Measurements from ENCODE around the gene ARHGEF38.
"Not testable (repeated sequence)": the region's sequence is repeated elsewhere in the genome, so short reads cannot be mapped to it uniquely, and the experiment has no call there.

Gene ARHGEF38

DNA sequence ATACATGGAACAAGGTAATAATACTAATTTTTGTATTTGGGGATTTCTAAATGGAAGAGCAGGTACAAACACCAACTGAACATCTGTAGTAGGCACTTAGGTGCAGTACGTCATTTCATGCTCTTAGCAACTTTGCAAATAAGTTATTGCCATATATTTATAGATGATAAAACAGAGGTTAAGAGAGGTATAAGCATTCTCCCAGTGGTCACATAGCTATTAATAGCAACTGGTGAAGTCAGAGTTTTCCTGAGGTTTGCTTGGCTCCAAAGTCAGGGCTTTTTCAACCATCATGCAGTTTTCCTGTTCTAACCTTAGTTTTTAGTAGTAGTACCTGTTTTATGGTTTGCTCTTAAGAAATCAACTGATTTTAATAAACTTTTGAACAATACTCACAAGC, 10.9 kb downstream of the ARHGEF38 start:
- DNase-seq = no peak

DNA sequence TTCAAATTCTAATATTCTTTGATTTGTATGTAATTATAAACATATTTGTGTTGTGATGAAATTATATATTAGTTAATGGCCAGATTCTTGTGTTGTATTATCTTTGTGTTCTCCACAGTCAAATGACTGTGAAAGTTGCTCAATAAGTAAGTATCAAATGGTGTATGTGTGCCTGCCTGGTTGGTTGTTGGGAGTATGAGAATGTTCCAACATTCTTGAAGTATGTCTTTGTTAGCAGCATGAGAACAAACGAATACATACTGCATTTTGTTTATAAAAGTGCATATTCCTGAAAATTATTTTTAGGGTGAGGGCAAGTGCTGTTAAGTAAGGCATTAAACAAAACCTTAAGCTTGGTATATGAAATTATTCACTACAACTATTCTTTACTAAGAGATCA, 16.2 kb downstream of the ARHGEF38 start:
- DNase-seq = no peak

DNA sequence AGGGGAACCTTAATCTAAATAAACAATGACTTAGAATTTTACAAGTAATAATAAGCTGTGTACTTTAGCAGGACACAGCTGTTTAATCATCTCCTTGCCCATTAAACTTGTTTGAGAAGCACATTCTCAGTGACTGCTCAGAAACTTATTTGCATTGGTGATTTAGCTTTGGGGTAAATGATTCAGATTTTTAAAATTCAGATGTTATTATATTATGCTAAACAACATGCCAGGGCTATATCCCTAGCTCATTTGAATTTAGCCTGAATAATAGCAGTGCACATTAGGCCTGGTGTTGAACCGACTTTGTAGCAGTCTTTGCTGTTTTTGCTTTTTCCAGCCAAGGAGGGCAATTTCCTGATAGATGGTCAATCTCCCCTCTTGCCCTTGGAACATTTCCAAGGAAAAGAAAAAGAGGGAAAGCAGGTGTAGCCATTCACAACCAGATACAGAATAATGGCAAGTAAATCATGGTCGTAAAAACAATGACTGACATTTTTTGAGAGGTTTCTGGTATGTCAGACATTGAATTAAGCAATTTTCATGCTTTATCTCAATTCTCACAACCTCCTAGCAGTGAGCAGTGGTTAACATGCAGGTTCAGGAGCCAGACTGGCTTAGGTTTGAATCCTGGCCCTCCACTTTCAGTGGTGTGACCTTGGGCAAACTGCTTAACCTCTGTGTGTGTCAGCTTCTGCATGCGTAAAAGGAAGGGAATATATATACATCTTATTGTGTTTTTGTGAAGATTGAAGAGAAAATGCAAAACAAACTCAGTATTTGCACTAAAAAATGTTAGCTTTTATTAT, 16.8 kb downstream of the ARHGEF38 start:
- DNase-seq = no peak

DNA sequence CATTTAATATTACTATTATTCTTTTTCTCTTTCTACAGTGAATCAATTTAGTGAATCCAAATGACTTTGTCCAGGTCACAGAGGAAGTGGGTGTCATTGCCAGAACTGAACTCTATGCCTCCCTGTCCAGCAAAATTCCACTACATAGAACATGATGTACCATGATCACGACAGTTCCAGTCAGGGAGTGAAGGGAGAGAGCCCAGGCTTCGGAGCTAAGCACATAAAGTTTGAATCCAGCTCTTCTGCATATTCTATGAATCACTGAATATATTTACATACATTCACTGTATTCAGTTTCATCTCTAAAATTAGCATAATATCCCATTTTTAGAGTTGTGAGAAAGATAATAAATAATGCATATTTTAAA, 17.4 kb downstream of the ARHGEF38 start:
- no peak for DNase-seq

DNA sequence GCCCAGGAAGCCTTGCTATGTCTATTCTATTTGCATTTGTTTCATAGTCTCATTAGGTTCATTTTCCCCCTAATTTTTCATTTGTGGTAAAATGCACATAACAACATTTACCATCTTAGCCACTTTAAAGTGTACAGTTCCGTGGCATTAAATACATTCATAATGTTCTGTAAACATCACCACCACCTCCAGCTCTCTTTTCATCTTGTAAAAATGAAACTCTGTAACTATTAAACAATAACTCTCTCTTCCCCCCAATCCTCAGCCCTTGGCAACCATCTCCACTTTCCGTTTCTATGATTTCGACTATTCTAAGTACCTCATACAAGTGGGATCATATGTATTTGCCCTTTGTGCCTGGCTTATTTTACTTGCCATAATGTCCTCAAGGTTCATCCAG, 19.9 kb downstream of the ARHGEF38 start:
- no peak for DNase-seq

DNA sequence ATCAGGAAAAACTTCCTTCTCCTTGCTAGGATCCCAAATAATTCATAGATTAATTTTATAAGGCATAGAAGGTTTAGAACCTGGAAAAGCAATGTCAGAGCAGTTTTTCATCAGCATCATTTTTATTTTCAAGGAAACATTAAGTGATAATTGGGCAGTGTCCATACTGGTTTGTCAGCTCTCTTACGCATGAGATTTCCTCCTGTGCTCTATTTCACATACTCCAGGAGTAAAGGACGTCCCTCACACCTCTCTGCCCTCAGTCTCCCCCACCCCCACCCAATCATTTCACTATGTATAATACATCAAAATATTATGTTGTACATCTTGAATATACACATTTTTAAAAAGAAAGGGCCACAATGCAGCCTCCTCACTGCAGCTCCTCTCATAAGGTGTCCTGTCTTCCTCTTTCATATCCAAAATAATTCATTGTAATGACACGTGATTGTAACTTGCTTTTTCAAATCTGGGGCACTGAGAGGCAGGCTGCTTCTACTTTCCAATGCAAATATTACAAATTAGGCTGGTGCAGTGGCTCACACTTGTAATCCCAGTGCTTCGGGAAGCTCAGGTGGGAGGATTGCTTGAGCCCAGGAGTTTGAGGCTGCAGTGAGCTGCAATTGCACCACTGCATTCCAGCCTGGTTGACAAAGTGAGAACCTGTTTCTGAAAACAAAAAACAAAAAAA, 34.4 kb downstream of the ARHGEF38 start:
- no peak for DNase-seq

DNA sequence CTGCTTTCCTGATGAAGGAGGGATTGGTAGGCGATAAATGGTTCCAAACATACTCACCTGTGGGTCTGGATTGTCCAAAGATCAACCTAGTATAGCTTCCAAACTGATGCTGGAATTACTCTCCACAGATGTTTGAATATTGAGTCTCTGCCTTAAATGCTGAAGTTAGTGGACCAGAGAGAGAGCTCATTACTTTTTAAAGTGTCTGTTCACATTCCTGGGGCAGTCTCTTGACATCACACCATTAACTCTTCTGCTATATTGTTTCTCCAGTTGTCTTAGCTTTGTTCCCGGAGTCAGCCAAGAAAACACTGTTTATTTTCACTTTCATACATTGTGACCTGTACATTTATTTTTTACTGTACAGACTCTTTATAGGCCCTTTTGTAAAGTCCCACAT, 35.4 kb downstream of the ARHGEF38 start:
- no peak for DNase-seq

DNA sequence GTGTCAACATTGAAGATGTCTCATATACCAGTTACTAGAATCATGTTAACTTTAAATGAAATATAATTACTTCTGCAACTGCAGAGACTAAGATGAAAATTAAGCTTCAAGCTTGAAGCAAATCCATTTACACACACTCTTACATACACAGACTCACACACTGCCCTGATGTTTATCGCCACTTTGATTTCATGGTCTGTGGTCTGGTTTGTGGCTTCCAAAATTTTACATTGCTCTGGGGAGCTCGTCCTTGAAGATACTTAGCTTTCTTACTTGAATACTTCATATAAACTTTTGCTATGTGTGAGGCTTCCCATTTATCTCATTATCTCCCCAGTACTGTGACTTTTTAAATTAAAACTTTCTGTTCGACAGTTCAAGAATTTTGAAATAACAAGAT, 35.8 kb downstream of the ARHGEF38 start:
- DNase-seq = no peak

DNA sequence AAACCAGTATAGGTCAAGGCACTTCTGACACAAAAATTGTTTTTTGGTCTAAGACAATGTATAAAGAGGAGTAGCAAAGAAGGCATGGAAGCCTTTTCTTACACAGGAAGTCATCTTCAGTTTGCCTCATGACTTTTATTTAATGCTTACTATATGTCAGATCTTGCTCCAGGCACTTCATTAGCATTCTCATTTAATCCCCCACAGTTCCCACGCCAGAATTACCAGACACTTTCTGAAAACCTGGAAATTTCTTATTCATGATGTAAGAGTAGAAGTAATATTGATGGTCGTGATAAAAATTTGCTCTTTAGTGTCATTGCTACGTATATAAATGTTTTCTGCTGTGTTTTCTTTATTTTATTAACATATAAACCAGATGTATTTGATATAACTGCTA, 39.2 kb downstream of the ARHGEF38 start:
- DNase-seq = no peak

DNA sequence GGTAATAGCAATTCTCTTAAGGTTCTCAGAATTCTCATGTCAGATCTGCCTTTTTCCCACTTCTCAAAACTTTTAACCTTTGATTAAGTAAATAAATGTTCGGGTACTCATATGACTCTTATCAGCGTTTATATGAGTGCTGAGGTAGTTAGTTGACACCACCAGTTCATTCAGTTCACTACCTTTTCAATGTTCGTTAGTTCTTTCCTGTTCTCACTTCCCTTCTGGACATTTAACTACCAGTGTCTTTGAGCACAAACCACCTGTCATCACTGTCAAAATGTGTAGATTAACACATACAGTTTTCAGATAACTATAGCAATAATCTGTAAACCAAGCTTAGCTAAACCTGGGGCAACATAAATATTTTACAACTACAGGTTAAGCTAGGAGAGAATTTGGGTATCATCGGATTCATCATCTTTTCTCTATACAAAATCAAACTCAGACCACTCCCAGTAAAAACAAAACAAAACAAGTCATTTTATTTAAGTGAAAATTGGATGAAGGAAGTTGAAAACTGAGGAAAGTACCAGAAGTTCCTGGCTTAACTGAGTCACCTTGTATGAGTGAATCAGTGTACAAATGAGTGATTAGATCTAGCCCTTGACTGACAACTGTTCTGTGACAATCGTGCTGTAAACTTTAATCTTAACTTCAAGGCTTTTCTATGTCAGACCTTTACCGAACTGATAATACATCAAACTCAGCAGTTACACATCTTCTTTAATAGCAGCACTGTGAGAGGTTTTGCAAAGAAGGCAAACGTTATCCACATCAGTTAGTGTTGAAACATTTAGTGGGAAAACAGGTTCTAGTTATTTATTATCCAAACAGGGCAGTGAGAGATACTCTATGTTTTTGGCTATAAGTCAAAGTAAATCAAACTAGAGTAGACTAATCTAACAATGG, 41.9 kb downstream of the ARHGEF38 start:
- no peak for DNase-seq

DNA sequence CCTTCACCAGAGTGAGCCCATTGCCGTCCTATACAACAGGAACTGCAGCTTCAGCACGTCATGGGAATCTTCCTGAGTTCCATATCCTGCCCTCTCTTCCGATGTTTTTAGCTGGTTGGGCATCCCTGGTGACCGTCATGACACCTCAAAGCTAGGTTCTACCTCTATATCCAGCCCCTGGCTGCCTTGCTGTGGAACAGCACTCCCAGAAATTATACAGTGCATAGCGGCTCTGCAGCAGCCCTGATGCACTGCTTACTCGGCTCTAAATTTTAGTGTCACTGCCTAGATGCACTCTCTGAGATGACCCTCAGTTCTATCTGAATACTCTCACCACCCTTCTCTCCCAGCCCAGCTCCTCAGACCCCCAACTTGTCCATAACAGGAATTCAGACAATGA, 44.3 kb downstream of the ARHGEF38 start:
- no peak for DNase-seq

DNA sequence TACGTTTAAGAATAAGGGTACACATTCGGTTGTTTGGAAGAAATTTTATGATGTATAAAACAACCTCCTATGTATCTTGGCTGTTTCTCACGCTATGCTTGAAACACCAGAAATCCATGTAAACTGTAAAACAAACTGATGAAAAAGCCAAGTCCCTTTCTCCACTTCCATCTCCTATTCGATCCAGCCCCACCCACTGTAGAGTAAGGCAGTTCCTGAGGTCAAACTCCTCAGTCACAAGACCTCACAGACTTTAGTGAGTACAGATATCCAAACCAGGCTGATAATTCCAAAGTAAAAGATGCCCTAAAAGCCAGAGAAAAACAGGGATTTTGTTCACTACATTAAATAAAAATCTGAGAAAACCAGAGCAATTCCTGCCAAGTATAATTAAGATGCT, 45.6 kb downstream of the ARHGEF38 start:
- DNase-seq = no peak

DNA sequence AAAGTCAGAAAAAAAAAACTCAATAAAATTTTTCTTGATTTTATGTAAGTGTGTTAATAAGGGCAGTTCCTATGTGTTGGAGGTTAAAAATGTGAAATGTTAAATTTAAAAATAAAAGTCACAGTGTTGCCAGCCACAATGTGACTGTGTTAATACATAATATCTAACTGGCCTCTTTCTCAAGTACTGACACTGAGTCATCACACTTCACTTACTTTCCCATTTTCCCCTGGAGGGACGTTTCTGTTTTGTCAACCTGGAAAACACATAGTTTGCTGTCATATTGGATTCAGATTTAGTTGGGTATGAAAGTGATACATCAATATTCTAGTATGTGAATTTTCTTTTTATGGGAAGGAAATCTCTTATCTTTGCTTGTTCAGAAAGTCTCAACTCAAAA, 46.4 kb downstream of the ARHGEF38 start:
- no peak for DNase-seq

DNA sequence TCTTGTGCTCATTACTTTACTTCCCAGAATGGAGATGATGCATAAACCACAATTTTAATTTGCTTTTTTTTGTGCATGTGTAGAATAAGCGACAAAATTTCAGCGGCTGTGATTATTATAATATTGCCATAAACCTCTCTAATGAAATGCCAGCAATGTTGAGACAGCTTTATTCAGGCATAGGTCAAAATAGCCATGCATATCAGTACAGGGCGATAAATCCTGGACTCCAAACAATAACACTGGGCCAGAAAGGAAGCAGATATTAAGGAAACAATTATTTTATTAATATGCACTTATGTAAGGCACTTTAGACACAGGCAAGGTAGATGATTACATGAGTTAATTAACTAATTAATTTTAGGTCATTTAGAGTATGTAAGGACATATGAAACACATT, 47.1 kb downstream of the ARHGEF38 start:
- DNase-seq = no peak

DNA sequence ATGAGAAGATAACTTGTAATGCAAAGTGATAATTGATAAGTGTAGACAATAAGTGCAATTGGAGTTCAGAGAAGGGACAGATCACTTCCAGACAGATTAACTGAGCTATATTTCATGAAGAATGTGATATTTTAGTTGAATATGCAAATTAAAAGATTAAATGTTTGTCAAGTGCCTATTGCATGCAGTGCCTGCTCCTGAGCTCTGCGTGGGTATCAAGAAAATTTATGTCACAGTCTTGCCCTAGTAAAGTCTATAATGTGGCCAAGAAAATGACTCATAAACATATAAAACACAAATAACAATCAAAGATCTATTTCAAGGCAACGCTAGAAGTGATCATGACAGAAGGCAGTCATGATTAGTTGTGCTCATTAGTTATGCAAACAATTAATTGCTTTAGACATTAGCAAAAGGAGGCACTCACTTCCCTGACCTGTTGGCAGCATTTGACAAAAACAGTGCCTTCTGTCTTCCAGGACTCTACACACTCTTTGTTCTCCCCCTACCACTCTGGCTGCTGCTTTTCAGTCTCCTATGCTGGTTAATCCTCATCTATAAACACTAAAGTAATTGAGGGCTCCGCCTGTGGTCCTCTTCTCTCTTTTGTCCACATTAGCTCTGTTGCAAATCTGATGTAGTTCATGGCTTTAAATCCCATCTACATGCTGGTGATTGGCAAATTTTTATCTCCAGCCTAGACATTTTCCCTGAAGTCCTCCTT, 47.7 kb downstream of the ARHGEF38 start:
- DNase-seq = no peak

DNA sequence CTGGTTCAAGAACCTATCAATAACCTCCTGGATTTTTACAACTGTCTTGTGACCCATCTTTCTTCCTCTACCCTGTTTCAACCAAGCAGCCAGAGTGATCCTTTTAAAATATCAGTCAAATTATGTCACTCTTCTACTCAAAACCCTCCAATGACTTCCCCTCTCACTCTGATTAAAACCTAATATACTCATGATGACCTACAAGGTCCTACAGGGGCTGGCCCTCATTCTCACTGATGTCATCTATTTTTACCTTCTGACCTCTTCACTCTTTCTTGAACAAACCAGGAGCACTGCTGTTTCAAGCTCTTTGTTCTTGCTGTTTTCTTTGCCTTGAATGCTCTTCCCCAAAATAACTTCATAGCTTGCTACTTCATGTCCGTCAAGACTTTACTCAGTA, 48.5 kb downstream of the ARHGEF38 start:
- DNase-seq = no peak

DNA sequence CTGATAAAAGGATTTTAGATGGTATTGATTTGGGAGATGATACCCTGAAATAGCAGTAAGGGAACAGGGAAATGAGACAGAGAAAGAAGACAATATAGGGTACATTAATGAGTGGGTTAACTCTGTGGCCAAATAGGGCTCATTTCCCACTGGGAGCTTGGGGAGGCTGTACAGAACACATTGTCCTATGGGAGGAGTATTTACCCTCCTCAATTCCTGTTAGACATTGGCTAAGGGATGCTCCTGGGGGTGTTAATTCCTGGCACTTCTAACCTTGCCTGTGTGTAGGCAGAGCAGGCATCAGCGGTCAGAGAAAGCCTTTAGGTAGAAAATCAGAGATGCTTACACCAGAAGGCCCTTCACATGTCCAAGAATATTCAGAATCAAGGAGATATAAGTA, 49.0 kb downstream of the ARHGEF38 start:
- no peak for DNase-seq

DNA sequence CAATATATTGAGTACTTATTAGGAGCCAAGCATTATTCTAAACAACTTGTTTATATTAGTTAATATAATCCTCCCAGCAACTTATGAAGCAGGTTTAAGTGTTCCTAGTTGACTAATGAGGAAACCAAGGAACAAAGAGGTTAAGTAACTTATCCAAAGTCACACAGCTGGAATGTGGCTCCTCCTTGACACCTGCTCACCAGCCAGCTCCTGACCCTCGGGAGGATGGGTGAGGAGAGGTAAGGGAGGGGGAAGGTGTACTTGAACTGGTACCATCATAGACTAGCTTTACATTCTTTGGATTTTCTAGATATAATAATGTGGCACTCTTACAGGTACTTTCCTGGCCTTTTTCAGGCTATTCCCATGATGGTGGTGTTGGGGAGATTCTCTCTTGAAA, 50.7 kb downstream of the ARHGEF38 start:
- no peak for DNase-seq

DNA sequence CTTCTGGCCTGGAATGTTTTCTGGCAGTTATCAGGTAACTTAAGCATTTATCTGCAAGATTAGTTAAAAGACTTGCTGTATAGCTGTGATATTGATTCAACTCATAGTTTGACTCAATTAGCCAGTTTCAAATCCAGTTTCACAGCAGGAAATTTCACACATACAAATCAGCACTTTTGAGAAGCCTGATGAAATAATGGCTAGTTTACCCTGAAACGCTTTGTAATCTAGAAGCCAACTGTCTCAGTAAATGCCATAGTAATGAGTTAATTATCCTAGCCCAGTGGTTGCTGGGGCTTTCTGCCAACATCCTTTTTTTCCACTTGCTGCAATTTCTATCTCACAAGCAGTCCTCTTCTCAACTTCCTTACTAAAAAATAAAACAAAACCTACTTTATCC, 53.1 kb downstream of the ARHGEF38 start:
- DNase-seq = no peak

DNA sequence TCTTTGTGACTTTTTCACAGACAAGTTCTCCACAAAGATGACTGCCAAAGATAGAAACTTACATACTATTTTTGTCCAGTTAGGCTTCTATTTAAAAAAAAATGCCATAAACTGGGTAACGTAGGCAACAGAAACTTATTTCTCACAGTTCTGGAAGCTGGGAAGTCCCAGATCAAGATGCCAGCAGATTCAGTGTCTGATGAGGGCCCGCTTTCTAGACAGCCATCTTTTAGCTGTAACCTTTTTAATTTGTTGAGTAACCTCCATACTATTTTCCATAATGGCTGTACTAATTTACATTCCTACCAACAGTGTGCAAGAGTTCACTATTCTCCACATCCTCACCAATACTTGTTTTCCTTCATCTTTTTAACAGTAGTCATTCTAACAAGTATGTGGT, 55.5 kb downstream of the ARHGEF38 start:
- DNase-seq = no peak

DNA sequence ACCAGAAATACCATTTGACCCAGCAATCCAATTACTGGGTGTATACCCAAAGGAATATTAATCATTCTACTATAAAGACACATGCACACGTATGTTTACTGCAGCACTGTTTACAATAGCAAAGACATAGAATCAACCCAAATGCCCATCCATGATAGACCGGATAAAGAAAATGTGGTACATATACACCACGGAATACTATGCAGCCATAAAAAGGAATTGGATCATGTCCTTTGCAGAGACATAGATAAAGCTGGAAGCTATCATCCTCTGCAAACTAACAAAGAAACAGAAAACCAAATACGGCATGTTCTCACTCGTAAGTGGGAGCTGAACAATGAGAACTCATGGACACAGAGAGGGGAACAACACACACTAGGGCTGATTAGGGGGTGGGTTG, 57.4 kb downstream of the ARHGEF38 start:
- DNase-seq = not testable (repeated sequence)

DNA sequence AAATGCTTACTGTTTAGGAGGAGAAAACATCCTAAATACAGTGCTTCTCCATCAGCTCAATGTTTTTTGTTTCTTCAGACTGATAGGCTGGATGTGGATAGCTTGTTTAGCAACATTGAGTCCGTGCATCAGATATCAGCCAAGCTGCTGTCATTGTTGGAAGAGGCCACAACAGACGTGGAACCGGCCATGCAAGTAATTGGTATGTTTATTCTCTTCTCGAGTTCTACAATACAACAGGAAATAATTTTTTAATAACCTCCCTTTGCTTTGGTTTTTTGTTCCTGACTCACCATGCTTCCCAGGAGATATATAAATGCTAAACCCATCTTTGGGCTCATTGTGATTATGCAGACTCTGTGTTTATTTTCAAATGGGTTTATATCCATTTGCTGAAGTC, 60.9 kb downstream of the ARHGEF38 start:
- DNase-seq = no peak
